Esophagus (tissue), 2 donors: ENCODE measurements around the gene SLC6A8. TPM values are rescaled to one million over a fixed set of nuclear protein-coding genes. Genes with fewer than 3 reads are reported as not detected.

Experiments used
- H3K27ac ChIP-seq, 2 donors: one replicate each; pipeline ENCODE4 v1.5.1; 2013; ENCODE audit warnings: low read depth in 2 of 2, mild to moderate bottlenecking in 2 of 2, inconsistent platforms in 1 of 2, low read length in 1 of 2, moderate library complexity in 1 of 2
- H3K27me3 ChIP-seq, 2 donors: one replicate each; pipeline ENCODE4 v1.6.1; 2013; ENCODE audit warnings: low read length in 2 of 2, control low read depth in 1 of 2, mild to moderate bottlenecking in 1 of 2; ENCODE audit not compliant: insufficient read depth in 2 of 2, control insufficient read depth in 1 of 2
- H3K36me3 ChIP-seq, 2 donors: one replicate each; pipeline ENCODE4 v1.6.1; 2013; ENCODE audit warnings: low read length in 1 of 2; ENCODE audit not compliant: control insufficient read depth in 2 of 2, insufficient read depth in 2 of 2
- H3K4me1 ChIP-seq, 2 donors: one replicate each; pipeline ENCODE4 v1.6.1; 2013; ENCODE audit warnings: low read length in 1 of 2; ENCODE audit not compliant: control insufficient read depth in 2 of 2, insufficient read depth in 2 of 2
- H3K4me3 ChIP-seq, 2 donors: one replicate each; pipeline ENCODE4 v1.5.1; 2013; ENCODE audit warnings: low read length in 2 of 2, mild to moderate bottlenecking in 2 of 2, low read depth in 1 of 2, moderate library complexity in 1 of 2
- H3K9me3 ChIP-seq, 2 donors: one replicate each; pipeline ENCODE4 v1.6.1; 2013; ENCODE audit warnings: mild to moderate bottlenecking in 2 of 2, low read depth in 1 of 2, low read length in 1 of 2, moderate library complexity in 1 of 2; ENCODE audit not compliant: control insufficient read depth in 2 of 2, insufficient read depth in 1 of 2
- WGBS, 2 donors: extraction: QIAGEN DNeasy Blood & Tissue Kit; methylation state at CpG; one replicate each; pipeline ENCODE4 v1.1.7; 2013; 5-methylcytosine and 5-hydroxymethylcytosine counted together
- polyA plus RNA-seq, 2 donors: library from polyadenylated mRNA; stranded (reverse); fragments of 200-250 nt; gene quantifications; one replicate each; pipeline ENCODE4 v1.2.3, GENCODE V29; 2013
- donor health status: healthy with polysubstance abuse.
- donor health status: Bipolar disorder and iron deficiency.

The SLC6A8 gene
- 10 to 100 TPM; 33.0 to 41.4 TPM for polyA plus RNA-seq

DNA sequence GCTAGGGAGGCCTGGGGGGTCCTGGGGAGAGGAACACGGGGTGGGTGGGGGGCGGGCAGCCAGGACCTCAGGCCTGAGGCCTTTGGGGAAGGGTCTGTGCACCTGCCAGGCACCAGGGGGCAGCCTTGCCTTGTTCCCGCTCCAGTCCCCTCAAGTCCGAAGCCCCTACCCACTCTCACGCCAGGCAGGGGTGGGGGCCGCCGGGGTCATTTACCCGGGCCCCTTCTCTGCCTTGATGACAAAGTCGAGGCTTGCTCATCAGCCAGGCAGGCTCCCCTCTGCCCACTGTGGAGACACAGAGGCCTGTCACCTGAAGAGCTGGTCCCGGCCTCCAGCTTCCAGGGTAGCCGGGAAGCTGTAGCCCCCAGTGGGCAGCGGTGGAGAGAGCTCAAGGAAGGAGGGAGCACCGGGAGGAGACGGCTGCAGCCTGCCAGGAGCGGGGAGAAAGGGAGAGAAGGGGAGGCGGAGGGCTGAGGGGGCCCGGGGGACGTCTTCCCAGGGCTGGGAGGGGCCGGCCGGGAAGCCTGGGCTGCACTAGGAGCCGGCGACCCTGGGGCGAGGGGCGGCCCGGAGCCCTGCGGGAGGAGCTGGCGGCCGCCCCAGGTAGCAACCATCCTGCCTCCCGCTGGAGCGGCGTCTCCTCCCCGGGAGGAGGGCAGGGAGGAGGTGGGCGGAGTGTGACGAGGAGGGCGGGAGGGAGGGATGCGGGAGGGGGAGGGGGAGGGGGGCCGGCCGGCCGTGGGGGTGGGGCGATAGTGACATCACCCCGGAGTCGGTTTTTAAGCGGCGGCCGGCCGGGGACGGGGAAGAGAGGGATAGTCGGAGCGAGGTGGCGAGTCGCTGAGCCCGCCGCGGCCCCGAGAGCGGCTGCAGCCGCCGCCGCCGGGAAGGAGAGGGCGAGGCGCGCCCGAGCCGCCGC is at the start of gene SLC6A8:
Gene SLC6A8, plus strand, starts transcription at position 806 of the 919 bp plus-strand sequence. CDS start 649 bp downstream, outside the sequence.
- no peaks in the 10 kb centered on the region for H3K36me3 ChIP-seq
- peak within 1 kb of the TSS; percentile 42 to 54 for H3K4me3 ChIP-seq
- H3K27me3 ChIP-seq = no peaks in the 10 kb centered on the region
- peak within 1 kb of the TSS; percentile 6 to 39 for H3K27ac ChIP-seq
- no peaks in the 10 kb centered on the region for H3K9me3 ChIP-seq
- 3 to 24% methylated on average over 24 to 56 of the region's 66 CpGs for WGBS, 2 donors
- peaks cover 0 to 6% of the 10 kb centered on the region in 2 donors for H3K4me1 ChIP-seq

DNA sequence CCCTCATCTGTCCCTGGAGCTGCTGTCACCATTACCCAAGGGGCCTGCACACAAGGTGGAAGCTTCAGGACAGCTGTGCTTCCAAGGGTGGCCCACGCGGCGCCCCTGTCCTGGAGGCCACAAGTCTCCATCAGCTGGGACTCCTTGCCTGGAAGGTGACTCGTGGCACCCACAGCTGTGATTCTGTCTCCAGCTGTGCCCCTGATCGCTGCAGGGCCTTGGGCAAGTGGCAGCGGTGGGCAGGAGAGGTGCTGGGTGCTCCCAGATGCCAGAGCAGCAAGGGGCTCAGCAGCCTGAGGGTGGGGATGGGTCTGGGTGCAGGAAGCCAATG is 49.7 kb upstream of the SLC6A8 start:
- no peaks in the 10 kb centered on the region for H3K36me3 ChIP-seq
- no peak overlapping the region for H3K27ac ChIP-seq
- H3K4me3 ChIP-seq = no peak overlapping the region
- H3K4me1 ChIP-seq = no peaks in the 10 kb centered on the region
- H3K9me3 ChIP-seq = no peaks in the 10 kb centered on the region
- WGBS, 2 donors = 62 to 64% methylated on average over 5 to 6 of the region's 6 CpGs
- H3K27me3 ChIP-seq = peaks cover 0 to 3% of the 10 kb centered on the region in 2 donors

DNA sequence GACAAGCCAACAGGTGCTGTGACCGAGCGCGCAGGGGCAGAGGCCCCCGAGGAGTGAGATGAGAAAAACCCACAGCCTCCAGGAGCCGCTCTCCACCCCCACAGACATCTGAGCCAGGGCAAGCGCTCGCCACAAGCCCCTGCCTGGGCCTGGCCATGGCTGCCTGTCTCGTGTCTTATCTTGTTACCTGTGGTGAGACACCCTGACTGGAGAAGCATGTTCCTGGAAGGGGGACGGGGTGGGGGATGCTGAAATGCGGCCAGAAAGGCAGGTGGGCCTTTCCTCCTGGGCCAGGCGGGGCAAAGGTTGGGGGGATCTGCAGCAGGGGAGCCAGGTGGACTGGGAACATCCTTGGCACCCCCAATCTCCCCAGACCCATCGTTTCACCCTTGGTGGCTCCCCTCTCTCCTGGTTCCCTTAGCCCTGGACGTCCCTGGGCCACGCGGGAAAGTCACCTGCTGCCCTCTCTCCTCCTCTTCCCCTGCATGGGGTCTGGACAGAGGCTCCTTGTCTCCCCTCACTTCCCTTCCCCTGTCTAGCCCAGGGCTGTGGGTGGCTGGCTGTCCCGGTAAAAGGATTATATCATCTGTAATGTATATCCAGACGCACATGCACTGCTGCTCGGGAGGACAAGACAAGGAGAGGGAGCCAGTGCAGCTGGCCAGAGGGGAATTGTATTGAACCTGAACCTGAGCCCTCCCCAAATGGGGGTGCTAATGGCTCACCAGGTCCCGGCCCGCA is 49.1 kb upstream of the SLC6A8 start:
- 53 to 73% methylated on average over 19 to 20 of the region's 20 CpGs for WGBS, 2 donors
- Histone ChIP-seq H3K27me3 (peaks cover 0 to 8% of the 10 kb centered on the region in 2 donors), H3K4me1 (no peaks in the 10 kb centered on the region), H3K36me3 (no peaks in the 10 kb centered on the region), H3K9me3 (no peaks in the 10 kb centered on the region), H3K4me3 (no peak overlapping the region), H3K27ac (no peak overlapping the region)

DNA sequence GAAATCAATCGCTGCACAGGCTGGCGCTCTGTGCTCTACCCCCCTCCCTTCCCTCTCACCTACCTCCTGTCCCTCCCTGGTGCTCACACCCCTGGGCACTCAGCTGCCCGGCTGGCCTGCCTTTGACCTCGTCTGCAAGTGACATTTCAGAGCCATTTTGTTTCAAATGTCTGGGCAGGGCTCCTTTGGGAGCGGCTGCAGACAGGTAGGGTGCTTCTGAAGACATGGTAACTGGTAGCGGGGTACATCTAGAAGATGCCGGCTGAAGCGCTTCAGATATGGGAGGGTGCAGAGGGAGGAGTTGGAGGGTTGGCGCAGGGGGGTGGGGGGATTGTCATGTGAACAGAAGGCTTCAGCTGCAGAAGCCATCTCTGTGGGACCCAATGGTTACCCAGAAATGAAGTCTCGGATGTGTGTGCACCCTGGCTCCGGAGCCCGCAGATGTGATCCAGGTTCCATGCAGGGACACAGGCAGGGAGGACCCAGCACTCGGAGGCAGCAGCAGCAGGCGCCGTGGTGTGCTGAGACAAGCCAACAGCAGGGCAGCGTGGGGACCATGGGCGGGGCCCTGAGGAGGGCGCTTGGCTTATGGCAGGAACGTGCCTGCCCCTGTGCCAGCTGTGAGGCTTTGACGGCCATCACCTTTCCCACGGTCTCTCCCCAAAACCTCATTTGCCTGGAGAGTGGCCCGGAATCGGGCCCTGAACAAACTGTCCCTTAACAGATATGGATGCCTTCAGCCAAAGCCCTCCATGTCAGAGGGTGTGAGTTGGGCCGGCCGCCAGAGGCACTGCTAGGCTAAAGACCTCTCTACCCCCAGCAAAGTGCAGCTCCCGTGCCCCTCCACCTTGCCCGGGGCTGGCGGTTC is 48.3 kb upstream of the SLC6A8 start:
- whole genome bisulfite sequencing, 2 donors = 64 to 69% methylated on average over 26 to 28 of the region's 28 CpGs
- Histone ChIP-seq H3K27ac (no peak overlapping the region), H3K4me3 (no peak overlapping the region), H3K36me3 (no peaks in the 10 kb centered on the region), H3K27me3 (peaks cover 0 to 10% of the 10 kb centered on the region in 2 donors), H3K4me1 (no peaks in the 10 kb centered on the region), H3K9me3 (no peaks in the 10 kb centered on the region)

DNA sequence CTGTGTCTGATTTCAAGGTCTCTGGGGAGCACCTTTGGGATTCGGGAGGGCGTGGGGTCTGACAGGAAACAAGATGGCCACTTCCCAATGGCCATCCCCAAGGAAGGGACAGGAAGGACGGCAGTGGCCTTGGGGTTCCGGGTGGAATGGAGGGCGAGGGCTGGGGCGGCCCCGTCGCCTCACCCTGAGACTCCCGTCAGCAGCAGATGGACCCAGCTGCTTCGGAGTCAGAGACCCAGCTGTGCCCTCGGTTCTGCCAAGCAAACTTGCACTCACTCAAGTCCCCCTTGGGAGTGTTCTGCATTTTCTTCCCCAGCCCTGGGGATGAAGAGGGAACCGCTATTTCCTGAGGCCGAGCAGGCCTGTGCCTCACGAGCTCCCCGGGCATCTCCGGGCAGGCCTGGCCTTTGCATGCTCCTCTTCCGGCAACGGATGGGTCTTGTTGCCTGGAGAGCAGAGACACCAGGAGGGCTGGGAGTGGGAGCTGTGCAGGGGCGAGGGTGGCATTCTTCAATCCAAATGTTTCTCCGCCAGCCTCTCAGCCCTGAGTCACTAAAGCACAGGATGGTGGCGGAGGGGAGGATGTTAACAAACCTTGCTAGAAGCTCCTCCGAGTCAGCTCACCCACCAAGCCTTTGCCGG is 47.6 kb upstream of the SLC6A8 start:
- H3K4me1 ChIP-seq = no peaks in the 10 kb centered on the region
- no peaks in the 10 kb centered on the region for H3K36me3 ChIP-seq
- 80 to 82% methylated on average over 23 of the region's 23 CpGs for WGBS, 2 donors
- no peak overlapping the region for H3K4me3 ChIP-seq
- no peak overlapping the region for H3K27ac ChIP-seq
- peaks cover 0 to 14% of the 10 kb centered on the region in 2 donors for H3K27me3 ChIP-seq
- H3K9me3 ChIP-seq = no peaks in the 10 kb centered on the region

DNA sequence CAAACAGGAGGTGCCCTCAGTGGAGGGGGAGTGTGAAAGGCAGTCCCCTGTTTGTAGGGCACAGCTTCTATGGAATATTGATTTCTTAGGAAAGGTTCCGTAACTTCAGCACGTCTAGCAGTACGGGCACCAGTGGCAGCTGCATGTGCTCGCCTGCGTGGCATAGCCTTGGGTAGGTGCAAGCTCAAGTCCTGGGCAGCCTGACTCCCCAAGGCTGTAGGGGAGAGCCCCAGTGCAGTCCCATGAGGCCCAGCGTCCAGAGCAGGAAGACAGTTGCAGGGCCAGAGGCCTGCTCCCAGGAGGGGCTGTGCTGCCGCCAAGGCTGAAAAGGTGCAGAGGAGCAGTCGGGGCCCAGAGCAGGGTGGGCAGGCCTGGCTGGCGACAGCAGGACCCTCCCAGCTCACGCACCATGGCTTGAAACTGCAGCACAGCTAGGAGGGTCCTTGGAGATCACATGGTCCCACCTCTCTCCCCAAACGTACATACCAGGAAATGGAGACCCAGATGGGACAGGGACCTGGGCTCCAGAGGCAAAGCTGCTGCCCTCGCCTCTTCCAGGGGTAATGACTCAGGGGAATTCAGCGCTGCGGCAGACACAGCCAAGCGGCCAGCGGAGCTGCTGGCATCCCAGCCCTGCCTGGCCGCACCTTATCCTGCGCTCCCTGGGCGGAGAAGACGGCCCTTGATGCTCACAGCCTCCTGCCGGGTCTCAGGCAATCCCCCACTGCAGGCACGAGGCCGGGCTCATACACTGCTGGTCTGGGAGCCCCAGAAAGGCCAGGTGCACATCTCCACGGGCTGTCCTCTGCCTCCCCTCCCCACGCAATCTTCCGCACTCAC is 46.8 kb upstream of the SLC6A8 start:
- H3K27ac ChIP-seq = no peak overlapping the region
- 52 to 62% methylated on average over 26 of the region's 26 CpGs for WGBS, 2 donors
- H3K27me3 ChIP-seq = peaks cover 0 to 14% of the 10 kb centered on the region in 2 donors
- no peaks in the 10 kb centered on the region for H3K36me3 ChIP-seq
- H3K4me1 ChIP-seq = peaks cover 0 to under 1% of the 10 kb centered on the region in 2 donors
- H3K9me3 ChIP-seq = no peaks in the 10 kb centered on the region
- no peak overlapping the region for H3K4me3 ChIP-seq

DNA sequence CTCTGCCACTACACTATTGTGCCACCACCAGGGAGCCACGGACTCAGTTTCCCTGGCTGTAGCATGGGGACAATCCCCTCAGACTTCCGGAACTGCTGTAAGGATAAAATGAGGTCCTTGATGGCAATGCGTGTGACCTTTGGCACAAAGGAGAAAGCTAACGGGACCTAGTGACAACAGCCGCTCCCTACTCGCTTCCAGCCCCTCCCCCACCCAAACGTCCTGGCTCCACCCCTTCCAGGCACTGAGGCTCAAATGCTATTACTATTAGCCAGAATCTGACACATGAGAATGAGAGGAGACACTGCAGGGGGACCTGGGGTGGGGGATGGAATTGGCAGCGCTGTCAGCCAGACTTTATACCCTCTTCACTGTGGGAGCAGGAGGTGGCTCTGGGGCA is 46.1 kb upstream of the SLC6A8 start:
- Histone ChIP-seq H3K27me3 (peaks cover 0 to 14% of the 10 kb centered on the region in 2 donors), H3K9me3 (no peaks in the 10 kb centered on the region), H3K4me1 (peaks cover 0 to 2% of the 10 kb centered on the region in 2 donors), H3K27ac (no peak overlapping the region), H3K36me3 (no peaks in the 10 kb centered on the region), H3K4me3 (no peak overlapping the region)
- WGBS, 2 donors = 11 to 36% methylated on average over 8 of the region's 8 CpGs

DNA sequence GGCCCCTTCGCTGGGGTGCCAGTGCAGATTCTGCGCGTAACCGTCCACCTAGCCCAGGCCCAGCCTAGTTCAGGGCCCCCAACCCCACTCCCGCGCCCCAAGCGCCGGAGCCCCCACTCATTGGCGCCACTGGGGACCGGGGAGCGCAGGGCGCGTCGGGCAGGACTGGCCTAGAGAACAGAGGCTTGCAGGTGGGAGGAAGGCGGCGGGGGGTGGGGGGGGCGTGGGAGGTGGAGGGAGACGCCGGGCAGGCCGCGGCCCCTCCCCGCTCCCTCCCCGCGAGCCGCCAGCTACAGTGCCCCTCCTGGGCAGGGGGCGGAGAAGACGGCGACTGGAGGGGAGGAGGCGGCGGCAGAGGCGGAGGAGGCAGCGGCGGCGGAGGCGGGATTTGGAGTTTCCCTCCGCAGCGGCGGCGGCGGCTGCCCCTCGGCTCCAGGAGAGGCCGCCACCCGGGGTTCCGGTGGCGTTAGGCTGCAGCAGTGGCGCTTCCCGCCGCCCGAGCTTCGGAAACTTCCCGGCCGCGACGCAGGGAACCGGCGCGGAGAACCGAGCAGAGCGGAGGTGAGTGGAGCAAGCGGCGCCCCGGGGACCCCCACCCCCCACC is 45.6 kb upstream of the SLC6A8 start:
- H3K36me3 ChIP-seq = no peaks in the 10 kb centered on the region
- H3K9me3 ChIP-seq = no peaks in the 10 kb centered on the region
- H3K4me3 ChIP-seq = no peak overlapping the region
- H3K27me3 ChIP-seq = peaks cover 0 to 14% of the 10 kb centered on the region in 2 donors
- WGBS, 2 donors = 1 to 23% methylated on average over 35 to 59 of the region's 62 CpGs
- H3K27ac ChIP-seq = no peak overlapping the region
- peaks cover 0 to 2% of the 10 kb centered on the region in 2 donors for H3K4me1 ChIP-seq
